MM.1S (cell line): ENCODE results near the gene MYBPHL.
"Not testable (repeated sequence)": the region's sequence is repeated elsewhere in the genome, so short reads cannot be mapped to it uniquely, and the experiment has no call there.

Experiments used
- CTCF ChIP-seq: fragments of 300-600 bp; sonication (generic); IDR thresholded peaks from 2 replicates; pipeline ENCODE4 v1.5.1; 2016; ENCODE audit warnings: antibody characterized with exemption, low read length, mixed read lengths
- EZH2 ChIP-seq: fragments of 300-600 bp; sonication (generic); optimal IDR thresholded peaks from 2 replicates; pipeline ENCODE3; 2017; ENCODE audit warnings: low read depth, mild to moderate bottlenecking, antibody characterized with exemption, low read length, mixed read lengths
- EZH2phosphoT487 ChIP-seq: fragments of 300-600 bp; sonication (generic); IDR thresholded peaks from 2 replicates; pipeline ENCODE4 v1.6.1; 2018; ENCODE audit warnings: antibody characterized with exemption, low read length

DNA sequence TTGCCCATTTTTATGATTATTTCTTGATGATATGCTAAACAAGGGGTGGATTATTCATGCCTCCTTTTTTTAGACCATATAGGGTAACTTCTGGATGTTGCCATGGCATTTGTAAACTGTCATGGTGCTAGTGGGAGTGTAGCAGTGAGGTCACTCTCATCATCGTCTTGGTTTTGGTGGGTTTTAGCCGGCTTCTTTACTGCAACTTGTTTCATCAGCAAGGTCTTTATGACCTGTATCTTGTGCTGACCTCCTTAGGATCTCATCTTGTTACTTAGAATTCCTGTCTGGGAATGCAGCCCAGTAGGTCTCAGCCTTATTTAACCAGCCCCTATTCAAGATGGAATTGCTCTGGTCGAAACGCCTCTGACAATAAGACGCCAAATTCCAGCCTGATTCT, 20.0 kb downstream of the MYBPHL start:
- TF ChIP-seq EZH2, CTCF, EZH2phosphoT487: not testable (repeated sequence)
